HepG2 (cell line): Measurements from ENCODE around the gene TMCC1. TPM values are rescaled to one million over a fixed set of nuclear protein-coding genes. Genes with fewer than 3 reads are reported as not detected.

Experiments used
- CHCHD3 ChIP-seq: sonication (generic); formaldehyde crosslinking; IDR thresholded peaks from 2 replicates; pipeline ENCODE4 v1.8.0; 2022; ENCODE audit warnings: mild to moderate bottlenecking, missing genetic modification reagents, moderate library complexity
- ELF3 ChIP-seq: IDR thresholded peaks from 2 replicates; pipeline ENCODE4 v1.6.1; 2016; ENCODE audit warnings: missing genetic modification reagents, missing compliant biosample characterization
- HES4 ChIP-seq: sonication (generic); formaldehyde crosslinking; IDR thresholded peaks from 2 replicates; pipeline ENCODE4 v1.9.0; 2021; ENCODE audit warnings: mild to moderate bottlenecking, missing genetic modification reagents, borderline replicate concordance
- IKZF4 ChIP-seq: sonication (generic); formaldehyde crosslinking; IDR thresholded peaks from 2 replicates; pipeline ENCODE4 v1.5.1; 2020; ENCODE audit warnings: borderline replicate concordance, mild to moderate bottlenecking, low read depth, missing genetic modification reagents; ENCODE audit errors: not compliant biosample characterization
- KLF6 ChIP-seq: IDR thresholded peaks from 2 replicates; pipeline ENCODE4 v1.8.0; 2016; ENCODE audit warnings: missing biosample characterization, missing genetic modification reagents
- NFKB2 ChIP-seq: sonication (generic); formaldehyde crosslinking; IDR thresholded peaks from 2 replicates; pipeline ENCODE4 v1.4.0; 2020; ENCODE audit warnings: missing genetic modification reagents, borderline replicate concordance
- NFRKB ChIP-seq: fragments of 450-650 bp; IDR thresholded peaks from 2 replicates; pipeline ENCODE4 v1.6.1; 2017
- SATB2 ChIP-seq: sonication (generic); formaldehyde crosslinking; IDR thresholded peaks from 2 replicates; pipeline ENCODE4 v1.5.0; 2020; ENCODE audit warnings: missing genetic modification reagents
- SP140L ChIP-seq: sonication (generic); formaldehyde crosslinking; IDR thresholded peaks from 2 replicates; pipeline ENCODE4 v1.4.0; 2020; ENCODE audit warnings: missing genetic modification reagents, borderline replicate concordance
- TAF15 ChIP-seq: fragments of 200-400 bp; formaldehyde crosslinking; IDR thresholded peaks from one replicate; pipeline ENCODE4 v1.6.1; 2018; ENCODE audit warnings: mild to moderate bottlenecking, low read depth, low read length; ENCODE audit not compliant: poor library complexity, severe bottlenecking
- ZC3H13 ChIP-seq: sonication (generic); formaldehyde crosslinking; IDR thresholded peaks from 2 replicates; pipeline ENCODE4 v1.8.1; 2023; ENCODE audit warnings: mild to moderate bottlenecking, missing genetic modification reagents, moderate library complexity
- ZNF234 ChIP-seq: sonication (generic); formaldehyde crosslinking; conservative IDR thresholded peaks from 2 replicates; pipeline ENCODE4 v1.5.1; 2020; ENCODE audit warnings: mild to moderate bottlenecking, missing genetic modification reagents
- ZNF672 ChIP-seq: sonication (generic); formaldehyde crosslinking; IDR thresholded peaks from 2 replicates; pipeline ENCODE4 v1.8.1; 2022; ENCODE audit warnings: missing genetic modification reagents
- ZNF792 ChIP-seq: IDR thresholded peaks from 2 replicates; pipeline ENCODE4 v1.6.1; 2016
- ZSCAN20 ChIP-seq: sonication (generic); formaldehyde crosslinking; IDR thresholded peaks from 2 replicates; pipeline ENCODE4 v1.4.0; 2020; ENCODE audit warnings: missing genetic modification reagents, mild to moderate bottlenecking, borderline replicate concordance
- polyA plus RNA-seq, 8 experiments: library from polyadenylated mRNA; depleted of rRNA in 3 of 8; stranded (reverse) in 7 of 8; unstranded in 1 of 8; fragments of >200 nt; fragmentation: Illumina TruSeq in 4 of 8; extraction: Trizol in 4 of 8; gene quantifications; 2 replicates each; pipeline versions ENCODE4 v1.2.1 to v1.2.3, GENCODE V29; 2011 to 2016; ENCODE audit warnings: low read depth in 4 of 8, missing spikeins in 1 of 8, mixed read lengths in 1 of 8; ENCODE audit not compliant: insufficient read depth in 1 of 8
- total RNA-seq, 5 experiments: library from RNA; depleted of rRNA; stranded (reverse); fragments of >200 nt; fragmentation: Illumina TruSeq; extraction: Trizol; gene quantifications; 2 replicates each; pipeline ENCODE4 v1.2.3, GENCODE V29; 2016; ENCODE audit warnings: low read depth in 1 of 5
- TF ChIP-seq, protein P1 (sequence below): sonication (generic); formaldehyde crosslinking; IDR thresholded peaks from 2 replicates; pipeline ENCODE4 v1.8.0; 2022; ENCODE audit warnings: mild to moderate bottlenecking, missing genetic modification reagents; ENCODE audit not compliant: insufficient replicate concordance
- TF ChIP-seq, protein P2 (sequence below): IDR thresholded peaks from 2 replicates; pipeline ENCODE4 v1.6.1; 2012; ENCODE audit warnings: low read length, improper control_type of control experiment
- TF ChIP-seq, protein P3 (sequence below): sonication (generic); formaldehyde crosslinking; IDR thresholded peaks from 2 replicates; pipeline ENCODE4 v1.4.0; 2020; ENCODE audit warnings: missing genetic modification reagents
- TF ChIP-seq, protein P4 (sequence below): sonication (generic); formaldehyde crosslinking; IDR thresholded peaks from 2 replicates; pipeline ENCODE4 v1.5.1; 2020; ENCODE audit warnings: mild to moderate bottlenecking, missing genetic modification reagents, borderline replicate concordance

Gene TMCC1
- total and polyA plus RNA-seq, 2 of the 13 experiments (the other 11 are each of a cell fraction or from before 2014, with no cell fraction given) = 12.1 to 264 TPM

DNA sequence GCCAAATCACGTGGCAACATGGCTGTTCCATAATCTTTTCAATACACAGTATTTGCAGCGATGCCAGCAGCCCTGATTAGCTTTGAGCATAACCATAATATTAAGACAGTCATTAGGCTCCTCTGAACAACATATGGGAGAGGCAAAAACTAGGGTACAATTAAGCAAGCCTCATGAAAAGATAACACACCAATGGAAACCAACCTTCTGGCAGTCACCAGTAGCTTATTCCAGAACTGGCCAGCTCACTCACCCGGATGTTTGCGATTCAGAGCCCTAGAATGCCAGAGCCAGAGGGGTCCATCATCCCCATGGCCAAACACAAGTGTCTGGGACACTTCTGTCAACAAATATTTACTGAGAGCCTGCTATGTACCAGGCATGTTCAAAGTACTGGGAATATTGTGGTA lies 238.2 kb downstream of the TMCC1 start (continued):
- TF ChIP-seq, protein P1, sequence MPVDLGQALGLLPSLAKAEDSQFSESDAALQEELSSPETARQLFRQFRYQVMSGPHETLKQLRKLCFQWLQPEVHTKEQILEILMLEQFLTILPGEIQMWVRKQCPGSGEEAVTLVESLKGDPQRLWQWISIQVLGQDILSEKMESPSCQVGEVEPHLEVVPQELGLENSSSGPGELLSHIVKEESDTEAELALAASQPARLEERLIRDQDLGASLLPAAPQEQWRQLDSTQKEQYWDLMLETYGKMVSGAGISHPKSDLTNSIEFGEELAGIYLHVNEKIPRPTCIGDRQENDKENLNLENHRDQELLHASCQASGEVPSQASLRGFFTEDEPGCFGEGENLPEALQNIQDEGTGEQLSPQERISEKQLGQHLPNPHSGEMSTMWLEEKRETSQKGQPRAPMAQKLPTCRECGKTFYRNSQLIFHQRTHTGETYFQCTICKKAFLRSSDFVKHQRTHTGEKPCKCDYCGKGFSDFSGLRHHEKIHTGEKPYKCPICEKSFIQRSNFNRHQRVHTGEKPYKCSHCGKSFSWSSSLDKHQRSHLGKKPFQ (CRISPR knock-in tag) = peak; percentile 53
- TF ChIP-seq ZNF234 (CRISPR knock-in tag) (no peak), IKZF4 (CRISPR knock-in tag) (no peak), HES4 (CRISPR knock-in tag) (no peak), ZSCAN20 (CRISPR knock-in tag) (no peak), NFKB2 (CRISPR knock-in tag) (no peak), KLF6 (0 out of 2 replicates have a peak, but pooled peaks have one; percentile 12), ZNF672 (no peak), TAF15 (no peak), CHCHD3 (CRISPR knock-in tag) (no peak), SP140L (CRISPR knock-in tag) (no peak), ELF3 (CRISPR knock-in tag) (peak; percentile 12; the same call in 1 of the 2 replicates), ZC3H13 (0 out of 2 replicates have a peak, but pooled peaks have one; percentile 17), NFRKB (no peak), ZNF792 (CRISPR knock-in tag) (0 out of 2 replicates have a peak, but pooled peaks have one; percentile 18), SATB2 (no peak)
- TF ChIP-seq, protein P2, sequence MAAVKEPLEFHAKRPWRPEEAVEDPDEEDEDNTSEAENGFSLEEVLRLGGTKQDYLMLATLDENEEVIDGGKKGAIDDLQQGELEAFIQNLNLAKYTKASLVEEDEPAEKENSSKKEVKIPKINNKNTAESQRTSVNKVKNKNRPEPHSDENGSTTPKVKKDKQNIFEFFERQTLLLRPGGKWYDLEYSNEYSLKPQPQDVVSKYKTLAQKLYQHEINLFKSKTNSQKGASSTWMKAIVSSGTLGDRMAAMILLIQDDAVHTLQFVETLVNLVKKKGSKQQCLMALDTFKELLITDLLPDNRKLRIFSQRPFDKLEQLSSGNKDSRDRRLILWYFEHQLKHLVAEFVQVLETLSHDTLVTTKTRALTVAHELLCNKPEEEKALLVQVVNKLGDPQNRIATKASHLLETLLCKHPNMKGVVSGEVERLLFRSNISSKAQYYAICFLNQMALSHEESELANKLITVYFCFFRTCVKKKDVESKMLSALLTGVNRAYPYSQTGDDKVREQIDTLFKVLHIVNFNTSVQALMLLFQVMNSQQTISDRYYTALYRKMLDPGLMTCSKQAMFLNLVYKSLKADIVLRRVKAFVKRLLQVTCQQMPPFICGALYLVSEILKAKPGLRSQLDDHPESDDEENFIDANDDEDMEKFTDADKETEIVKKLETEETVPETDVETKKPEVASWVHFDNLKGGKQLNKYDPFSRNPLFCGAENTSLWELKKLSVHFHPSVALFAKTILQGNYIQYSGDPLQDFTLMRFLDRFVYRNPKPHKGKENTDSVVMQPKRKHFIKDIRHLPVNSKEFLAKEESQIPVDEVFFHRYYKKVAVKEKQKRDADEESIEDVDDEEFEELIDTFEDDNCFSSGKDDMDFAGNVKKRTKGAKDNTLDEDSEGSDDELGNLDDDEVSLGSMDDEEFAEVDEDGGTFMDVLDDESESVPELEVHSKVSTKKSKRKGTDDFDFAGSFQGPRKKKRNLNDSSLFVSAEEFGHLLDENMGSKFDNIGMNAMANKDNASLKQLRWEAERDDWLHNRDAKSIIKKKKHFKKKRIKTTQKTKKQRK = no peak
- TF ChIP-seq, protein P3, sequence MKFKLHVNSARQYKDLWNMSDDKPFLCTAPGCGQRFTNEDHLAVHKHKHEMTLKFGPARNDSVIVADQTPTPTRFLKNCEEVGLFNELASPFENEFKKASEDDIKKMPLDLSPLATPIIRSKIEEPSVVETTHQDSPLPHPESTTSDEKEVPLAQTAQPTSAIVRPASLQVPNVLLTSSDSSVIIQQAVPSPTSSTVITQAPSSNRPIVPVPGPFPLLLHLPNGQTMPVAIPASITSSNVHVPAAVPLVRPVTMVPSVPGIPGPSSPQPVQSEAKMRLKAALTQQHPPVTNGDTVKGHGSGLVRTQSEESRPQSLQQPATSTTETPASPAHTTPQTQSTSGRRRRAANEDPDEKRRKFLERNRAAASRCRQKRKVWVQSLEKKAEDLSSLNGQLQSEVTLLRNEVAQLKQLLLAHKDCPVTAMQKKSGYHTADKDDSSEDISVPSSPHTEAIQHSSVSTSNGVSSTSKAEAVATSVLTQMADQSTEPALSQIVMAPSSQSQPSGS (CRISPR knock-in tag) = no peak
- TF ChIP-seq, protein P4, sequence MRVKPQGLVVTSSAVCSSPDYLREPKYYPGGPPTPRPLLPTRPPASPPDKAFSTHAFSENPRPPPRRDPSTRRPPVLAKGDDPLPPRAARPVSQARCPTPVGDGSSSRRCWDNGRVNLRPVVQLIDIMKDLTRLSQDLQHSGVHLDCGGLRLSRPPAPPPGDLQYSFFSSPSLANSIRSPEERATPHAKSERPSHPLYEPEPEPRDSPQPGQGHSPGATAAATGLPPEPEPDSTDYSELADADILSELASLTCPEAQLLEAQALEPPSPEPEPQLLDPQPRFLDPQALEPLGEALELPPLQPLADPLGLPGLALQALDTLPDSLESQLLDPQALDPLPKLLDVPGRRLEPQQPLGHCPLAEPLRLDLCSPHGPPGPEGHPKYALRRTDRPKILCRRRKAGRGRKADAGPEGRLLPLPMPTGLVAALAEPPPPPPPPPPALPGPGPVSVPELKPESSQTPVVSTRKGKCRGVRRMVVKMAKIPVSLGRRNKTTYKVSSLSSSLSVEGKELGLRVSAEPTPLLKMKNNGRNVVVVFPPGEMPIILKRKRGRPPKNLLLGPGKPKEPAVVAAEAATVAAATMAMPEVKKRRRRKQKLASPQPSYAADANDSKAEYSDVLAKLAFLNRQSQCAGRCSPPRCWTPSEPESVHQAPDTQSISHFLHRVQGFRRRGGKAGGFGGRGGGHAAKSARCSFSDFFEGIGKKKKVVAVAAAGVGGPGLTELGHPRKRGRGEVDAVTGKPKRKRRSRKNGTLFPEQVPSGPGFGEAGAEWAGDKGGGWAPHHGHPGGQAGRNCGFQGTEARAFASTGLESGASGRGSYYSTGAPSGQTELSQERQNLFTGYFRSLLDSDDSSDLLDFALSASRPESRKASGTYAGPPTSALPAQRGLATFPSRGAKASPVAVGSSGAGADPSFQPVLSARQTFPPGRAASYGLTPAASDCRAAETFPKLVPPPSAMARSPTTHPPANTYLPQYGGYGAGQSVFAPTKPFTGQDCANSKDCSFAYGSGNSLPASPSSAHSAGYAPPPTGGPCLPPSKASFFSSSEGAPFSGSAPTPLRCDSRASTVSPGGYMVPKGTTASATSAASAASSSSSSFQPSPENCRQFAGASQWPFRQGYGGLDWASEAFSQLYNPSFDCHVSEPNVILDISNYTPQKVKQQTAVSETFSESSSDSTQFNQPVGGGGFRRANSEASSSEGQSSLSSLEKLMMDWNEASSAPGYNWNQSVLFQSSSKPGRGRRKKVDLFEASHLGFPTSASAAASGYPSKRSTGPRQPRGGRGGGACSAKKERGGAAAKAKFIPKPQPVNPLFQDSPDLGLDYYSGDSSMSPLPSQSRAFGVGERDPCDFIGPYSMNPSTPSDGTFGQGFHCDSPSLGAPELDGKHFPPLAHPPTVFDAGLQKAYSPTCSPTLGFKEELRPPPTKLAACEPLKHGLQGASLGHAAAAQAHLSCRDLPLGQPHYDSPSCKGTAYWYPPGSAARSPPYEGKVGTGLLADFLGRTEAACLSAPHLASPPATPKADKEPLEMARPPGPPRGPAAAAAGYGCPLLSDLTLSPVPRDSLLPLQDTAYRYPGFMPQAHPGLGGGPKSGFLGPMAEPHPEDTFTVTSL (CRISPR knock-in tag) = no peak
